Measurements from ENCODE around the gene CDH4. TPM values are rescaled to one million over a fixed set of nuclear protein-coding genes. Genes with fewer than 3 reads are reported as not detected.

The CDH4 gene
- total and polyA plus RNA-seq, 9 of the 15 experiments (the other 6 are each of a cell fraction or from before 2014, with no cell fraction given): 0.04 TPM; not detected in 8

DNA sequence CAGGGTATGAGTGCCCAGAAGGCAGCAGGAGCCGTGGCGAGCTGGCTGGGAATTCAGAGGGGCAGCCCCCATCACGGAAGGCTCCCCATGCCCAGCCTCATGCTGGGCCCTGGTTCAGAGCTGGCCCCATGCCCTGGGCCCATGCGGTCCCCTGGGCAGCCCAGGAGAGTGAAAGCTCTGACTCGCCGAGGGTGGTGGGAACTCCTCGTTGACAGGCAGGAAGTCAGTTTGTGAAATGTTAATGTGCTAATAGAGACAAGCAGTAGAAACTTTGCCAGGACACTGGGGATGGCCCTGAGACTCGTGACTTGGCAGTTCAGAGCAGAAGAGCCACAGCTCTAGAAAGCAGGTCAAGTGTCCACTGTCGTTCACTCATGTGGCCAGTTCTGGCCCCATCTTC, 460.6 kb downstream of the CDH4 start:
- BruUV-seq (replicated peaks): no TSS peak
- Histone ChIP-seq H4K20me1 (replicated peaks; ENCODE audit: control insufficient read depth, insufficient read depth, low read length) (no peaks in the 10 kb centered on the region; the same call in 1 of the 2 replicates), H3K79me2 (ENCODE audit: control insufficient read depth, insufficient read depth, low read length) (no peaks in the 10 kb centered on the region), H3K4me2 (ENCODE audit: insufficient read depth, low read length) (no peak overlapping the region), H3K36me3 (ENCODE audit: control insufficient read depth, insufficient read depth, low read length) (no peaks in the 10 kb centered on the region), H3K4me3 (no peak overlapping the region), H3K9me3 (replicated peaks; ENCODE audit: control insufficient read depth, insufficient read depth, low read depth, low read length) (no peaks in the 10 kb centered on the region), H3K9me1 (ENCODE audit: control insufficient read depth, insufficient read depth, low read length) (peaks cover 3% of the 10 kb centered on the region), H3K9ac (ENCODE audit: insufficient read depth in 1 of 2, low read depth in 2 of 2, low read length in 2 of 2) (no peak overlapping the region), H3K27ac (ENCODE audit: extremely low read depth, low read depth, low read length) (no peak overlapping the region), H3K4me1 (replicated peaks in 1 of 2; ENCODE audit: control insufficient read depth in 2 of 2, insufficient read depth in 2 of 2, low read length in 2 of 2) (no peaks in the 10 kb centered on the region), H2AFZ (ENCODE audit: low read depth, low read length) (no peak overlapping the region), H3K27me3 (ENCODE audit: control insufficient read depth in 2 of 2, insufficient read depth in 2 of 2, low read length in 2 of 2) (peaks cover 0 to 26% of the 10 kb centered on the region in 2 experiments; a peak in 3 of 5 replicates)
- in situ Hi-C loops (cut with MboI) (no loop called here), intact Hi-C loops (cut with micrococcal nuclease) (no loop called here)
- no peak for FAIRE-seq
- POLR2A ChIA-PET: interaction anchor here (0.7 to 1.1 kb wide), 2 partner anchors 15 to 19 kb away, joined by 4 read pairs; no protein-coding TSS in a partner anchor
- DNase-seq (ENCODE audit: extremely low read depth in 1 of 4, low spot score in 3 of 4): no peak
- CTCF ChIA-PET (ENCODE audit: low intra/inter-chr PET ratio): no interaction called here
- ATAC-seq: no peak
- 0% methylated on average over 9 of the region's 9 CpGs for WGBS (ENCODE audit: insufficient coverage, low coverage, missing lambda C conversion rate)
- TF ChIP-seq NR1H2 (CRISPR knock-in tag; IDR thresholded peaks at IDR 0.05) (no peak), STAG1 (CRISPR knock-in tag; IDR thresholded peaks at IDR 0.05; ENCODE audit: borderline replicate concordance) (no peak), ZBTB7A (IDR thresholded peaks at IDR 0.05; ENCODE audit: borderline replicate concordance, control insufficient read depth, low read depth, low read length) (no peak), ZNF23 (CRISPR knock-in tag; IDR thresholded peaks at IDR 0.05) (no peak), MAFF (IDR thresholded peaks at IDR 0.05; ENCODE audit: low read length) (no peak), NEUROD1 (IDR thresholded peaks at IDR 0.05; ENCODE audit: borderline replicate concordance, low read depth, low read length, partially characterized antibody) (no peak), SAFB2 (IDR thresholded peaks at IDR 0.05; ENCODE audit: borderline replicate concordance, low read depth, low read length, severe bottlenecking) (no peak), MAFG (tag; conservative IDR thresholded peaks at IDR 0.05) (no peak), TAF1 (IDR thresholded peaks at IDR 0.05; ENCODE audit: control insufficient read depth, extremely low read depth, insufficient read depth, low read length, severe bottlenecking) (no peak)
- TF ChIP-seq, protein P1, sequence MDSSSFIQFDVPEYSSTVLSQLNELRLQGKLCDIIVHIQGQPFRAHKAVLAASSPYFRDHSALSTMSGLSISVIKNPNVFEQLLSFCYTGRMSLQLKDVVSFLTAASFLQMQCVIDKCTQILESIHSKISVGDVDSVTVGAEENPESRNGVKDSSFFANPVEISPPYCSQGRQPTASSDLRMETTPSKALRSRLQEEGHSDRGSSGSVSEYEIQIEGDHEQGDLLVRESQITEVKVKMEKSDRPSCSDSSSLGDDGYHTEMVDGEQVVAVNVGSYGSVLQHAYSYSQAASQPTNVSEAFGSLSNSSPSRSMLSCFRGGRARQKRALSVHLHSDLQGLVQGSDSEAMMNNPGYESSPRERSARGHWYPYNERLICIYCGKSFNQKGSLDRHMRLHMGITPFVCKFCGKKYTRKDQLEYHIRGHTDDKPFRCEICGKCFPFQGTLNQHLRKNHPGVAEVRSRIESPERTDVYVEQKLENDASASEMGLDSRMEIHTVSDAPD (CRISPR knock-in tag; IDR thresholded peaks at IDR 0.05): no peak
- TF ChIP-seq, protein P2, sequence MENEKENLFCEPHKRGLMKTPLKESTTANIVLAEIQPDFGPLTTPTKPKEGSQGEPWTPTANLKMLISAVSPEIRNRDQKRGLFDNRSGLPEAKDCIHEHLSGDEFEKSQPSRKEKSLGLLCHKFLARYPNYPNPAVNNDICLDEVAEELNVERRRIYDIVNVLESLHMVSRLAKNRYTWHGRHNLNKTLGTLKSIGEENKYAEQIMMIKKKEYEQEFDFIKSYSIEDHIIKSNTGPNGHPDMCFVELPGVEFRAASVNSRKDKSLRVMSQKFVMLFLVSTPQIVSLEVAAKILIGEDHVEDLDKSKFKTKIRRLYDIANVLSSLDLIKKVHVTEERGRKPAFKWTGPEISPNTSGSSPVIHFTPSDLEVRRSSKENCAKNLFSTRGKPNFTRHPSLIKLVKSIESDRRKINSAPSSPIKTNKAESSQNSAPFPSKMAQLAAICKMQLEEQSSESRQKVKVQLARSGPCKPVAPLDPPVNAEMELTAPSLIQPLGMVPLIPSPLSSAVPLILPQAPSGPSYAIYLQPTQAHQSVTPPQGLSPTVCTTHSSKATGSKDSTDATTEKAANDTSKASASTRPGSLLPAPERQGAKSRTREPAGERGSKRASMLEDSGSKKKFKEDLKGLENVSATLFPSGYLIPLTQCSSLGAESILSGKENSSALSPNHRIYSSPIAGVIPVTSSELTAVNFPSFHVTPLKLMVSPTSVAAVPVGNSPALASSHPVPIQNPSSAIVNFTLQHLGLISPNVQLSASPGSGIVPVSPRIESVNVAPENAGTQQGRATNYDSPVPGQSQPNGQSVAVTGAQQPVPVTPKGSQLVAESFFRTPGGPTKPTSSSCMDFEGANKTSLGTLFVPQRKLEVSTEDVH (IDR thresholded peaks at IDR 0.05; ENCODE audit: low read depth, partially characterized antibody): no peak
- TF ChIP-seq, protein P3, sequence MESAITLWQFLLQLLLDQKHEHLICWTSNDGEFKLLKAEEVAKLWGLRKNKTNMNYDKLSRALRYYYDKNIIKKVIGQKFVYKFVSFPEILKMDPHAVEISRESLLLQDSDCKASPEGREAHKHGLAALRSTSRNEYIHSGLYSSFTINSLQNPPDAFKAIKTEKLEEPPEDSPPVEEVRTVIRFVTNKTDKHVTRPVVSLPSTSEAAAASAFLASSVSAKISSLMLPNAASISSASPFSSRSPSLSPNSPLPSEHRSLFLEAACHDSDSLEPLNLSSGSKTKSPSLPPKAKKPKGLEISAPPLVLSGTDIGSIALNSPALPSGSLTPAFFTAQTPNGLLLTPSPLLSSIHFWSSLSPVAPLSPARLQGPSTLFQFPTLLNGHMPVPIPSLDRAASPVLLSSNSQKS (CRISPR knock-in tag; IDR thresholded peaks at IDR 0.05): no peak
